Kidney tubule cell (primary cell): ENCODE data around the gene SPOP.
A peak's percentile ranks its signal among the peaks of the same experiment; 100 is the strongest.
"Not testable (repeated sequence)": the region's sequence is repeated elsewhere in the genome, so short reads cannot be mapped to it uniquely, and the experiment has no call there.

Source experiments
- DNase-seq: peaks from one replicate; pipeline ENCODE4 v3.0.0-alpha.2; 2018; ENCODE audit warnings: low spot score

The SPOP gene

GRCh38 chr17:49677933-49678847 is at the start of gene SPOP:
Gene SPOP, minus strand, starts transcription at chr17:49678097. Its CDS starts 55,287 bp downstream, at chr17:49622810.
- DNase-seq: peak; percentile 99

DNA sequence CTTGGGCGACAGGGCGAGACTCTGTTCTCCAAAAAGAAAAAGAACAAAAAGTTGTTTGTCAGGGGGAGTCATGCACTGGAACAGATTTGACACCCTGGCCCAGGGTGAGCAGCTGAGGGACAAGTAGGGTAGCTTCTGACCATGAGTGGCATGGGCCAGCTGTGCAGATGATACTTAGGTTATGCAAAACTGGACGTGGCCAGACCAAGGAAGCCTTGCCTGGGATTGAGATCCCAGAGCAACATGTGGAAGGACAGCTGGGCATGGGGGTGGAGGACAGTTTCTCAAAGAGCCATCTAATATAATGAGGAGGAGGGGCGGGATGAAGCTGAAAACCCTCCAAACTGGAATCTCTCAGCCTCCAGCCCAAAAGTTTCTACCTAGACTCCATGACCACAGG is 49.5 kb upstream of the SPOP start:
- DNase-seq: no peak

GRCh38 chr17:49725452-49726130 is 47.7 kb upstream of the SPOP start:
- no peak for DNase-seq

DNA sequence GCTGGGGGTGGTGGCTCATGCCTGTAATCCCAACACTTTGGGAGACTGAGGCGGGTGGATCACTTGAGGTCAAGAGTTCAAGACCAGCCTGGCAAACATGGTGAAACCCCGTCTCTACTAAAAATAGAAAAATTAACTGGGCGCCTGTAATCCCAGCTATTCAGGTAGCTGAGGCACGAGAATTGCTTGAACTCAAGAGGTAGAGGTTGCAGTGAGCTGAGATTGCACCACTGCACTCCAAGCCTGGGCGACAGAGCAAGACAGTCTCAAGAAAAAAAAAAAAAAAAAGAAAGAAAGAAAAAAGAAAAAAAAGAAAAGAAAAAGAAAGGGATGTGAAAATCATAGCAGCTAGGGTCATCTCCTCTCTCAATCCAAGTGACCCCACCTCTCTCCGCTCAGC is 46.7 kb upstream of the SPOP start:
- DNase-seq: not testable (repeated sequence)

DNA sequence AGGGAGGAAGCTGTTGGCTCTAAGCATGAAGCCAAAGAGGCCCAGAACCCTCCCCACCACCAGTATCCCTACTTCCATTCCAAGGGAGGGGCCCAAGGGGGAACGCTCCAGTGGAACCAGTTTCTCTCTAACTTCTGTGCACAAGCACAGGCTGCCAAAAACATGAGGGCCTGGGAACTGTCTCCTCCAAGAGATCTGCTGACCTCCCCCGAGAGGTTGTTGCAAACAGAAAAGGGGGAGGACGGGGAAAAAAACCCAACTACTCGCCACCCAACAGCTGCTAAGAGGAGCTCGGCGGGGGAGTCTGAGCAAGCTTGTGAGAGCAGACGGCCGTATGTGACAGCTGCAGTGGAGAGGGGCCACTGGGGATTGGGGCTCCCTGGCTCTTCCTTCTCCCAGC is 45.5 kb upstream of the SPOP start:
- no peak for DNase-seq

DNA sequence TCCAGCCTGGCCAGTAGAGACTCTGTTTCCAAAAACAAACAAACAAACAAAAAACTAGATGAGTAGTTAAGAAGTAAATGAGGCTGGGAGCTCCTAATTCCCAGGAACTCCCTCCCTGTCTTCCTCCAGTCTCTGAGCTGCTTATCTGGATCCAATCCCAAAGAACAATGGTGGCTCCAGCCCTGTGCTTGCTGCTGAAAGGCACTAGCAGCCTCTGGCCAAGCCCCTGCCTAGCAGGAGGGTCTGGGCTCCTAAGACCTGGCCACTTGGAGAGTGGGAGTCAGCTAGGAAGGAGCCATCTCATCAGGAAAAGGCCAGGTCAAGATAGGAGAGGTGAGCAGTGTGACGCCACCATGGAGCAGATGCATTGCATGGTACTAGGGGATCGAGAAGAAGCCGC is 44.2 kb upstream of the SPOP start:
- DNase-seq: no peak

GRCh38 chr17:49717371-49717861 is 39.5 kb upstream of the SPOP start:
- peak; percentile 61 for DNase-seq

DNA sequence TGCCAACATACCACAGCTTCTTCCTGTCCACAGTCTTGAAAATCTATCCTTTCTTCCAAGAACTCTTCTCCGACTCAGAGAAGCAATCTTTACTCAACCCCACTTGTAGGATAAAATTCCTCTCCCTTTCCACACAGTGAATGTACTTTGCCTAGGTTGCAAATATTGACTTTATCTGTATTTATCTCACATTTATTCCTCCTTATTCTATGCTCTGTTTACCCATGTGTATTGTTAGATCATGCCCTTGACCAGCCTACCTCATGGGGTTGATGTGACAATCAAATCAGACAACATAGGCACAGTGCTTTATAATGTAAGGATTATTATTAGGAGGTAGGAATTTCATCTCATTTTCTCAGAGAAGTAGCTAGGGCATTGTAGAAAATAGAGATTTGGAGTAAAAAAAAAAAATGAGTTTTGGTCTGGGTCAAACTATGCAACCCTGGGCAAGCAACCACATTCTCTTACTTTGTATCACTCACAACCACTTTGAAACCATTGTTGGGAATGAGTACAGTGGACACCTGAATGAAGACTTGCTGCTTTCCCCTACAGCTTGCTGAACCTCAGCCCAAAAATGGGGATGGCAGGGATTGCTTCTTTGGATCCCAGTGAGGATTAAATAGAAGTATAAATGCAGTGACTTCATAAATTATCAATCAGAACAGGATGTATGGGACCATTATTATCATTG is 38.9 kb upstream of the SPOP start:
- DNase-seq: no peak

- DNase-seq: no peak
Measured at GRCh38 chr17:49715717-49716279, 37.9 kb upstream of the SPOP start.

- DNase-seq: no peak
Measured at GRCh38 chr17:49715216-49715615, 37.3 kb upstream of the SPOP start.

DNA sequence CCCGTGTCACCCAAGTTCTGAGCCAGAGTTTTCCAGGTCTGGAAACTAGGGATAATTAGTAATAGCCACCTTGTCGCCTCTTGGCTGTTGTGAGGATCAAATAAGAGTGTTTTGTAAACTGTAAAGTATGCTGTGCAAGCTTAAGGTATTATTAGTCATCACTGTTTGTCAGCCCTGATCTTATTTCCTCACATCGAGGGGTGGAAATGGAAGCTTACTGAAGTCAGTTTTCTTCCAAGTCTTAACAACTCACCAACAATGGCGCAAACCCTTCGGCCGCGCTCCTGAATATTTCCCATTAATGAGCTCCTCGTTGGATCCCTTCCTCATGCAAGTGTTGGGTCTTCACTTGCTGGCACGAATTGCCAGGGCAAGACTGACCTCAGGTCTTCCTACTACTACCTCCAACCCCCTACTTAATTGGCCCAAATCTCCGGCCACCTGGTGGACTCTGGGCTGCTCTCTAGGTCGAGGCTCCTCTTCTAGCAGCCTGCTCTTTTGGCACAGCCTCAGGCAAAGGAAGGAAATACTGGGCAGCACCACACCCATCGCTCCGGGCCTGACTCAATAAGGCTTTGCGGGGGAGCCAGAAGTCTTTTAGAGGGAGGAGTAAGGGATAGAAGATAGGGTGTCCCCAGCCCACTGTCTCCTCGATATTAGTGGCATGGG is 30.8 kb upstream of the SPOP start:
- no peak for DNase-seq

GRCh38 chr17:49707608-49708514 is 30.0 kb upstream of the SPOP start, which contains the start of gene SLC35B1:
Gene SLC35B1, minus strand, starts transcription at chr17:49707964. Its CDS starts 131 bp downstream, at chr17:49707833.
- peak; percentile 99 for DNase-seq

DNA sequence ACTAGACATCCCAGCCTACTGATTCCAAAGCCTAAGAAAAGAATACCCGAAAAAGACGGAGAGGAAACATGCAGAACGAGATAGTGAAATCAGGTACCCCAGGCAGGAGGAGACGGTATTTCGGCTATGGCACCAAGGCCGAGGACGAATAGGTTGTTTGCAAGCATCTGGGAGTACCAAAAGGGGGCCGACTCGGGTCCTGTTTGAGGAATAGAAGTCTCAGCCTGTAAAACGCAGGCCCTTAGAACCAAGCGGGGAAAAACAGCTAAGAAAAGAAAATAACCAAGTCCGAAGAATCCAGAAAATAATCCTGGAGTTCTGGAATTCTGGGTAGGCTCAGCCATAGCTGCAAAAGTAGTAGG is 29.3 kb upstream of the SPOP start:
- peak; percentile 2 for DNase-seq

GRCh38 chr17:49705254-49705653 is 27.4 kb upstream of the SPOP start:
- DNase-seq: no peak

- peak; percentile 53 for DNase-seq
Measured at GRCh38 chr17:49703557-49704277, 25.8 kb upstream of the SPOP start.

- DNase-seq: no peak
Measured at GRCh38 chr17:49700960-49701359, 23.1 kb upstream of the SPOP start.

DNA sequence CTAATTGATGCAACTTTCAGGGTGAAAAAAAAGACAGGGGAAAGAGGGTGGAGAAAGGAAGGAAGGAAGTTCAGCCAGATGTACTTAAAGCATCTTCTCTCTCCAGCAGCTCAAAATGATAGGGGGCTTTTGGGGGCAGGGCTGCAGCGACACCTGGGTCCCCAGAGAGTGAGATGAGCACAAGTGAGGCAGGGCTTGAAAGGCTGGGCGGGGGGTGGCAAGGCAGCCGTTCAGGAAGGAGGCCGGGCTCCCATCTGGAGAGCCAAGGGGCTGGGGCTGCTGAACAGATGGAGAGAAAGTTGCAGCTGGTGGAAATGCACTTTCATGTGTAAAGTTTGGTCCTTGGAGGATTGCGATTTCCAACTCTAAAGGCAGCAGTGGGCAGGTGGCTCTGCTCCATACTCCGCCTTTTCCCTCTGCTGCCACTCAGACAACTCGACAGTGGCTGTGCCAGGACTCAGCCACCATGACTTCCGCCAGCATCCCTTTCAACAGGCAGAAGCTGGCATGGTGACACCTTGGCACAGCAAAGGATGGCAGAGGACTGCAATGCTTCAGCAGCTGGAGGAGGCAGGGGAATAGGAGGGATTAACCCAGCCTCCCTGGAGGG is 22.2 kb upstream of the SPOP start:
- no peak for DNase-seq

DNA sequence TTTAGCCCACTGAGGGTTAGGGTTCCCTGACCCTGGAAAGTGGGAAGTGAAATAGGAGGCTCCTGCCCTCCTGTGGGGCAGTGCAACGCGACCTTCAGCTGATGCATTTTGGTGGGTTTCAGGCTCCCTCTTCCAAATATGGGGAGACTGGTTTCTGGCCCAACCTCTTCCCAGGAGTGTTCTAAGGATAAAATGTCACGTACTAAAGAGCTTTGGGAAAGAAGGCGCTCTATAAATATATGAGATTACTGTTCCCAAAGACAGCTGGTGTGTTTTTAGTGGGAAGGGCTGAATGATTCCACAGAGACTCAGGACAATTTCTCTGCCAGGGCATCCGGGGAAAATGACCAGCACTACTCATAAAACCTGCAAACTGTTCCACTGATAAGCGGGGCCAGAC is 20.1 kb upstream of the SPOP start:
- no peak for DNase-seq

GRCh38 chr17:49696233-49696761 is 18.4 kb upstream of the SPOP start:
- no peak for DNase-seq
